DOHH2 (cell line): ENCODE data around the gene MIEF1.

Source experiments
- H3F3A ChIP-seq: fragments of 200-600 bp; sonication (generic), shearing (Covaris generic); 2 replicates; pipeline ENCODE4 v1.6.0; 2016; ENCODE audit warnings: antibody characterized with exemption, mild to moderate bottlenecking; ENCODE audit not compliant: control insufficient read depth, insufficient read depth
- H3K27ac ChIP-seq: fragments of 200-600 bp; sonication (generic); 2 replicates; pipeline ENCODE4 v1.5.1; 2014; ENCODE audit warnings: low read depth, mild to moderate bottlenecking, low read length, moderate library complexity
- H3K27me3 ChIP-seq: fragments of 200-600 bp; sonication (generic); 2 replicates; pipeline ENCODE4 v1.6.1; 2014; ENCODE audit warnings: mild to moderate bottlenecking, low read length, mixed read lengths; ENCODE audit not compliant: control insufficient read depth
- H3K36me3 ChIP-seq: fragments of 200-600 bp; sonication (generic); 2 replicates; pipeline ENCODE4 v1.6.1; 2014; ENCODE audit warnings: mild to moderate bottlenecking, low read length, moderate library complexity, mixed read lengths; ENCODE audit not compliant: control insufficient read depth
- H3K4me1 ChIP-seq: fragments of 200-600 bp; sonication (generic); 2 replicates; pipeline ENCODE4 v1.6.1; 2014; ENCODE audit warnings: mild to moderate bottlenecking, low read length, mixed read lengths; ENCODE audit not compliant: control insufficient read depth
- H3K4me2 ChIP-seq: fragments of 200-600 bp; sonication (generic); 2 replicates; pipeline ENCODE4 v1.6.0; 2014; ENCODE audit warnings: mild to moderate bottlenecking, low read length, moderate library complexity
- H3K4me3 ChIP-seq: fragments of 200-600 bp; sonication (generic); 2 replicates; pipeline ENCODE4 v1.5.1; 2014; ENCODE audit warnings: mild to moderate bottlenecking, low read length, mixed read lengths
- H3K79me2 ChIP-seq: fragments of 200-600 bp; sonication (generic); 2 replicates; pipeline ENCODE4 v1.6.1; 2014; ENCODE audit warnings: mild to moderate bottlenecking, low read length, mixed read lengths; ENCODE audit not compliant: control insufficient read depth
- H3K9me2 ChIP-seq: fragments of 200-600 bp; sonication (generic); replicated peaks from 2 replicates; pipeline ENCODE4 v1.6.1; 2014; ENCODE audit warnings: mild to moderate bottlenecking, low read length, mixed read lengths; ENCODE audit not compliant: control insufficient read depth
- H3K9me3 ChIP-seq: fragments of 200-600 bp; sonication (generic); 2 replicates; pipeline ENCODE4 v1.6.1; 2014; ENCODE audit warnings: antibody characterized with exemption, low read length, mixed read lengths; ENCODE audit not compliant: control insufficient read depth, insufficient read depth
- H4K20me1 ChIP-seq: fragments of 200-600 bp; sonication (generic); 2 replicates; pipeline ENCODE4 v1.6.0; 2014; ENCODE audit warnings: low read depth, mild to moderate bottlenecking, antibody characterized with exemption, low read length, moderate library complexity; ENCODE audit not compliant: control insufficient read depth, insufficient read depth
- EZH2phosphoT487 ChIP-seq: fragments of 200-600 bp; sonication (generic); IDR thresholded peaks from 2 replicates; pipeline ENCODE4 v1.6.1; 2017; ENCODE audit warnings: borderline replicate concordance, mild to moderate bottlenecking, antibody characterized with exemption, low read length, moderate library complexity, mixed read lengths
- TF ChIP-seq, protein P1 (sequence below): fragments of 200-600 bp; sonication (generic); IDR thresholded peaks from one replicate; pipeline ENCODE4 v1.5.1; 2014; ENCODE audit warnings: antibody characterized with exemption, mild to moderate bottlenecking, low read depth, low read length; ENCODE audit not compliant: poor library complexity, severe bottlenecking

Gene MIEF1

DNA sequence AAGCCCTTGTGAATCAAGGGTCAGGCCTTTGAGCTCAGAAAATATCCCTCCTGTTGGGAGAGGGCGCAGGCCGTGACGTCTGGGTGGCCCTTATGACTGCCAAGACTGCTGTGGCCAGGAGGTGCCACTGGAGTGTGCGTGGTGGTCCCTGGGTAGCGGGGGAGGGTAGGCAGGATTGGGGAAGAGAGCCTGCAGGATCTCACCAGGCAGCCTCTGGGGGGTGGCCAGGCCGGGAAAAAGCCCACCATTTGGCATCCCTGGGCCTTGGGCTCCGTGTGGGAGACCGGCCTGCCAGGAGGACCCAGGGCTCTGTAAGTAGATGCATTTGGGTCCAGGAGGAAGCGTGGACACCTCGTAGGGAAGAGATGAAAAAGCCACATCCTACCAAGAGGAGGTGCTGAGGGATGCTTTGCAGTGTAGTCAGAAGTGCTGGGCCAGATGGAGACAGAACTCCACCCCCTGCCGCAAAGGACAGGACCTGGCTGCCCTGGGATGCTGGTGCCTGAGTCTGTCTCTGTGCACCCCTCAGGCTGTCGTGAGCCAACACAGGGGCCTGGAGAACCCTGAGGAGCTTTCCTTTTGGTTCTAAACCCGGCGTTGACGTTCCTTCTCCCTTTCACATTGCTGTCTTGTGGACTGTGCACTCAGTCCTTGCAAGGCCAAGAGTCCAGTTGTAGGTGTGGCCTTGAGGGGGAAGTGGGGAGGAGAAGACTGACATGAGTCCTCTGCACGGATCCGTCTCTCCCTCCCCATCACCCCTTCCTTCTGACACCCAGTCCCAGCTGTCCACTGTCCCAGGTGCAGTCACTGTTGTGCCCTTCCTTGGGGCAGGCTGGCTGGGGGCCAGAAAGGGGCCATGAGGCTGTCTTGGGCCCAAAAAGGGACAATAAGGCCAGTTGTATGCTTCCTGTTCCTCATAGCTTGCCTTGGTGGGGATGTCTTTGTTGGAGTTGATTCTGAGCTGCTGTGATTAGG lies 12.7 kb upstream of the MIEF1 start:
- no peaks in the 10 kb centered on the region for H3K9me2 ChIP-seq
- no peaks in the 10 kb centered on the region for H3K9me3 ChIP-seq
- H3K36me3 ChIP-seq: peaks cover 29% of the 10 kb centered on the region
- H3K79me2 ChIP-seq: peaks cover 14% of the 10 kb centered on the region
- H3K4me2 ChIP-seq: peak overlapping the region; percentile 42
- H3K27me3 ChIP-seq: no peaks in the 10 kb centered on the region
- no peak for TF ChIP-seq EZH2phosphoT487
- TF ChIP-seq, protein P1, sequence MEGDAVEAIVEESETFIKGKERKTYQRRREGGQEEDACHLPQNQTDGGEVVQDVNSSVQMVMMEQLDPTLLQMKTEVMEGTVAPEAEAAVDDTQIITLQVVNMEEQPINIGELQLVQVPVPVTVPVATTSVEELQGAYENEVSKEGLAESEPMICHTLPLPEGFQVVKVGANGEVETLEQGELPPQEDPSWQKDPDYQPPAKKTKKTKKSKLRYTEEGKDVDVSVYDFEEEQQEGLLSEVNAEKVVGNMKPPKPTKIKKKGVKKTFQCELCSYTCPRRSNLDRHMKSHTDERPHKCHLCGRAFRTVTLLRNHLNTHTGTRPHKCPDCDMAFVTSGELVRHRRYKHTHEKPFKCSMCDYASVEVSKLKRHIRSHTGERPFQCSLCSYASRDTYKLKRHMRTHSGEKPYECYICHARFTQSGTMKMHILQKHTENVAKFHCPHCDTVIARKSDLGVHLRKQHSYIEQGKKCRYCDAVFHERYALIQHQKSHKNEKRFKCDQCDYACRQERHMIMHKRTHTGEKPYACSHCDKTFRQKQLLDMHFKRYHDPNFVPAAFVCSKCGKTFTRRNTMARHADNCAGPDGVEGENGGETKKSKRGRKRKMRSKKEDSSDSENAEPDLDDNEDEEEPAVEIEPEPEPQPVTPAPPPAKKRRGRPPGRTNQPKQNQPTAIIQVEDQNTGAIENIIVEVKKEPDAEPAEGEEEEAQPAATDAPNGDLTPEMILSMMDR: no peak
- H3F3A ChIP-seq: peaks cover 8% of the 10 kb centered on the region; the same call in 1 of the 2 replicates
- H4K20me1 ChIP-seq: no peaks in the 10 kb centered on the region; the same call in 1 of the 2 replicates
- H3K4me1 ChIP-seq: peaks cover 25% of the 10 kb centered on the region
- peak overlapping the region; percentile 45 for H3K27ac ChIP-seq
- H3K4me3 ChIP-seq: peak overlapping the region; percentile 18; the same call in 1 of the 2 replicates

DNA sequence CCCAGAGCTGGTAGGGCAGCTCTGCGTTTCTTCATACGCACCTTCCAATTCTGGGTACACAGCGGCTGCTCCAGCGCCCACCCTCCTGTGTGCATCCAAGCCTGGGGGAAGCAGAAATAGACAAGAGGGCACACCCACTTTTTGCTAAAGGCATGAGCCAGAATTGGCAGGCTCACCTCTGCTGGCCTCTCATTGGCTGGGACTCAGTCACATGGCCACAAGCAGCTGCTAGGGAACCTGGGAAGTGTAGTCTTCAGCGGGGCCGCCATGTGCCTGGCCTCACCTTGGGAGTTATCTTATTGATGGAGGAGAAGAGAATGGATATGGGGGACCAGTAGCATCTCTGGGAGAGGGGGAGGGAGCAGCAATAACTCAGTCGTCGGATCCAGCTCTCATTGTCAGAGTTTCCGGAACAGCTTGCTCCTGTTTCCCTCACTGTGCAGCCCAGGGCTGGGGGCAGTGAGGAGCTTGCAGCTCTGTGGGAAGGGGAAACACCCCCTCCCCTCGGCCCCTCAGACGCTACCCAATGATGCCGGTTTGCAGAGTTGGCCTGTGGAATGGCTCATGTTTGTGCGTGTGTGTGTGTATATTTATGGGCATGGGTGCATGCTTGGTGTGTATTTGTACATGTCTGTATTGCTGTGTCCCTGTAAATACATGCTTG lies 11.8 kb upstream of the MIEF1 start:
- Histone ChIP-seq H3K4me1 (peaks cover 28% of the 10 kb centered on the region), H3K27me3 (no peaks in the 10 kb centered on the region), H3K27ac (peak overlapping the region; percentile 45), H4K20me1 (no peaks in the 10 kb centered on the region; the same call in 1 of the 2 replicates), H3K9me3 (no peaks in the 10 kb centered on the region), H3K9me2 (no peaks in the 10 kb centered on the region), H3K4me2 (peak overlapping the region; percentile 42), H3K4me3 (peak overlapping the region; percentile 18; the same call in 1 of the 2 replicates), H3F3A (peaks cover 8% of the 10 kb centered on the region; the same call in 1 of the 2 replicates), H3K79me2 (peaks cover 9% of the 10 kb centered on the region), H3K36me3 (peaks cover 29% of the 10 kb centered on the region)
- TF ChIP-seq, protein P1: no peak
- no peak for TF ChIP-seq EZH2phosphoT487

DNA sequence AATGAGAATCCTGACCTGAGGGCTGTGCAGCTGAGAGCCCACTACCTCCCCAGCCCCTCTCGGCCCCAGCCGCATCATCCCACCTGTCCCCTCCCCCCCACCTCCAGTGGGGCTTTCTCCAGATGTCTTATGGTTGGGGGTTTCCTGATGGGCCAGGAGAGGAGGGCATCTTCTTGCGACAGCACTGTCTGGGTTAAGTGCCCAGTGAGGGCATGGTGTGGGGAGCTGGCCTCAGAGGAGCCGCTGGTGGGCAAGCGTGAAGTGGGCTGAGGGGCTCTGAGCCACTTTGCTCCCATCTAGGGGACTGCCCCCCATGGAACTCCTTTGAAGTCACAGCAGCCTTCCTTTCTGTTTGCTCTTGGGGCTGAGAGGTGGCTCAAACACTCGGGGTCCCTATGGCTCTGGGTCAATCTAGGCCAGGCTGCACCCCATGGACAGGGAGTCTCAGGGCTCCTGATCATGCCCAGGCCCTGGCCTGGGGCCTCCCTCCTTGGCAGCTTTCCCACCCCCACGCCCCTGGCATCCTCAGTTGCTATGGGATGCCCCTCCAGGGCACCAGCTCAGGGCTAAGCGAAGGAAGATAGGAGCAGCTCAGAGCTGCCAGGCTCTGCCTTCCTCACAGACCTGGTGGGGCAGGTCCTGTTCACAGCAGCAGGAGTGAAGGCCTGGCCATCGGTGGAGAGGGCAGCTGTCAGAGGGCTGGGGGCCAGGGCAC lies 11.0 kb upstream of the MIEF1 start:
- Histone ChIP-seq H3K27me3 (no peaks in the 10 kb centered on the region), H3K4me2 (no peak overlapping the region; the same call in 1 of the 2 replicates), H3K4me1 (peaks cover 37% of the 10 kb centered on the region), H3K4me3 (no peak overlapping the region), H3K9me2 (no peaks in the 10 kb centered on the region), H4K20me1 (no peaks in the 10 kb centered on the region; the same call in 1 of the 2 replicates), H3K36me3 (peaks cover 29% of the 10 kb centered on the region), H3F3A (peaks cover 10% of the 10 kb centered on the region; the same call in 1 of the 2 replicates), H3K27ac (no peak overlapping the region), H3K9me3 (no peaks in the 10 kb centered on the region), H3K79me2 (peaks cover 9% of the 10 kb centered on the region)
- TF ChIP-seq EZH2phosphoT487: no peak
- TF ChIP-seq, protein P1: no peak
